ENCODE data around the gene PARVA. TPM values are rescaled to one million over a fixed set of nuclear protein-coding genes. Genes with fewer than 3 reads are reported as not detected.

The PARVA gene
- total and polyA plus RNA-seq, 12 donors, result 20.1 to 84.8 (median 67.0) TPM

DNA sequence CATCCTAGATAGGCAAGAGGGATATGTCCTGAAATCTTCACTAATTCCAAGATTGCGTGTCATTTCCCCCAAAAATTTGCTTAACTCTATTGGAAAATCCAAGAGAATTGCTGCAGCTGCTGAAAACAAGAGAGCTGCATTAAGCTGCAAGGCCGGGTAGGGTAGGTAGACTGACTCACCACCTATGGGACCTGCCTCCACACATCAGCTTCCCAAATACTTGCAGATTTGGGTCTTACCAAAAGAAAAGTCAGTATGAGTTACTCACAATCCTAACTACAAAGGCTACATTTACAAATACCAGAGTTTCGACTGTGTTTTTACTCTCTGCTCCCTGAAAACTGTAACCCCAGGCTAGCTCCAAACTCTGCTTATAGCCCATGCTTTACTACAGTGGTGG lies 154.3 kb downstream of the PARVA start:
- H3K36me3 ChIP-seq, result peaks cover 0 to 65% (median 11%) of the 10 kb centered on the region in 9 donors

GRCh38 chr11:12532580-12532979 lies 155.2 kb downstream of the PARVA start:
- no peak for DNase-seq
- intact Hi-C loops (cut with DNase I), result no loop called here
- 95 to 97% methylated on average over 14 of the region's 14 CpGs for WGBS, 2 donors
- peaks cover 0 to 9% (median 0%) of the 10 kb centered on the region in 9 donors for H3K4me1 ChIP-seq
- H3K36me3 ChIP-seq, result peaks cover 0 to 56% (median 8%) of the 10 kb centered on the region in 9 donors
- TF ChIP-seq, protein P1, sequence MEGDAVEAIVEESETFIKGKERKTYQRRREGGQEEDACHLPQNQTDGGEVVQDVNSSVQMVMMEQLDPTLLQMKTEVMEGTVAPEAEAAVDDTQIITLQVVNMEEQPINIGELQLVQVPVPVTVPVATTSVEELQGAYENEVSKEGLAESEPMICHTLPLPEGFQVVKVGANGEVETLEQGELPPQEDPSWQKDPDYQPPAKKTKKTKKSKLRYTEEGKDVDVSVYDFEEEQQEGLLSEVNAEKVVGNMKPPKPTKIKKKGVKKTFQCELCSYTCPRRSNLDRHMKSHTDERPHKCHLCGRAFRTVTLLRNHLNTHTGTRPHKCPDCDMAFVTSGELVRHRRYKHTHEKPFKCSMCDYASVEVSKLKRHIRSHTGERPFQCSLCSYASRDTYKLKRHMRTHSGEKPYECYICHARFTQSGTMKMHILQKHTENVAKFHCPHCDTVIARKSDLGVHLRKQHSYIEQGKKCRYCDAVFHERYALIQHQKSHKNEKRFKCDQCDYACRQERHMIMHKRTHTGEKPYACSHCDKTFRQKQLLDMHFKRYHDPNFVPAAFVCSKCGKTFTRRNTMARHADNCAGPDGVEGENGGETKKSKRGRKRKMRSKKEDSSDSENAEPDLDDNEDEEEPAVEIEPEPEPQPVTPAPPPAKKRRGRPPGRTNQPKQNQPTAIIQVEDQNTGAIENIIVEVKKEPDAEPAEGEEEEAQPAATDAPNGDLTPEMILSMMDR (IDR thresholded peaks at IDR 0.05), result no peak
- no peak overlapping the region for H3K27ac ChIP-seq
- no peaks in the 10 kb centered on the region for H3K27me3 ChIP-seq
- H3K9me3 ChIP-seq, result no peaks in the 10 kb centered on the region
- ATAC-seq, result no peak
- no peak overlapping the region for H3K4me3 ChIP-seq

More for the DNA sequence above, 154.3 kb downstream of the PARVA start:
- Histone ChIP-seq H3K4me3 (no peak overlapping the region), H3K9me3 (no peaks in the 10 kb centered on the region), H3K27me3 (no peaks in the 10 kb centered on the region), H3K27ac (no peak overlapping the region), H3K4me1 (peaks cover 0 to 9% (median 0%) of the 10 kb centered on the region in 9 donors)
- TF ChIP-seq, protein P1 (IDR thresholded peaks at IDR 0.05), result no peak
- 99% methylated on average over 3 of the region's 3 CpGs for WGBS, 2 donors
- DNase-seq (no peak), ATAC-seq (no peak)
- intact Hi-C loops (cut with DNase I), result no loop called here

DNA sequence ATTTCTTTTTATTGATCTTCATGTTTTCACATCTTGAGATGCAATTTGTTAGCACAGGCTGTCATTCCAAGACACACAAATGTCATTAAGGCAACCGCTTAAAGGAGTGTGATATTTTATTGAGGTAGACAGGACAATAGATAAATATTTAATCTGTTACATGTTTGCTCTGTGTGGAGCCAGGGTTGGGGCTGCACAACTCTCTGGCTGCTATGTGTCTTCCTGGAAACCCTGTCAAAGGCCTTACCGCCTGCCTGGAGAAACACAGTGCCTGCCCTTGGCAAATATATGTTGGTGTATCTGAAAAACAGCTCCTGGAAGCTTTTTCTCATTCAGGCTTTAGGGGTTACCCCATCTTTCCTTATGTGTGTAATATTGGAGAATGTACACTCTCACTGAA lies 157.2 kb downstream of the PARVA start:
- WGBS, 2 donors, result 96 to 100% methylated on average over 2 of the region's 2 CpGs
- H3K27me3 ChIP-seq, result no peaks in the 10 kb centered on the region
- TF ChIP-seq, protein P1 (IDR thresholded peaks at IDR 0.05), result no peak
- peaks cover 0 to 8% (median 0%) of the 10 kb centered on the region in 9 donors for H3K4me1 ChIP-seq
- no peaks in the 10 kb centered on the region for H3K9me3 ChIP-seq
- no peak overlapping the region for H3K27ac ChIP-seq
- H3K4me3 ChIP-seq, result no peak overlapping the region
- ATAC-seq (no peak), DNase-seq (no peak)
- intact Hi-C loops (cut with DNase I), result no loop called here
- H3K36me3 ChIP-seq, result peaks cover 0 to 36% (median 2%) of the 10 kb centered on the region in 9 donors

DNA sequence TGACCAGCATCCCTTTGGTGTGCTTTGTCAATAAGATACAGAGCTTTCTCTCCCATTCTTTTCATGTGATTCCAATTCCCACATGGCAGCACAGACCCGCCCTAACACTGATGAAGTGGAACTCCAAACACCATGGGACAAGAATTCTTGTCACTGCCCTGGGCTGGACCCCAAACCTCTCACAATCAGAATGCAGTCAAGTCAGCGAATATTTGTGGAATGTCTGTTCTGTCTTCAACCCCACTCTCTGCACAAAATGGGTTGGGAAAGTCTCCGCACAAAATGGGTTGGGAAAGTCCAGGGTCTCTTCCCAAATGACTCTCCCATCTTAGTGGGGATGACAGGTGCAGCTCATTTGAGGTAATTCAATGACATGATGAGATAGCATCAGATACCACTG lies 157.9 kb downstream of the PARVA start:
- WGBS, 2 donors, result 91 to 93% methylated on average over 3 of the region's 3 CpGs

More for the DNA sequence above, 157.9 kb downstream of the PARVA start:
- H3K36me3 ChIP-seq, result peaks cover 0 to 30% (median 0%) of the 10 kb centered on the region in 9 donors
- no peak overlapping the region for H3K27ac ChIP-seq
- no peak overlapping the region for H3K4me3 ChIP-seq
- no peak for ATAC-seq
- TF ChIP-seq, protein P1 (IDR thresholded peaks at IDR 0.05), result no peak
- H3K27me3 ChIP-seq, result no peaks in the 10 kb centered on the region
- peaks cover 0 to 9% (median 0%) of the 10 kb centered on the region in 9 donors for H3K4me1 ChIP-seq
- intact Hi-C loops (cut with DNase I), result no loop called here
- H3K9me3 ChIP-seq, result no peaks in the 10 kb centered on the region
- DNase-seq, result no peak
